IMR-90 (cell line): Measurements from ENCODE around the gene OR1J4. TPM values are rescaled to one million over a fixed set of nuclear protein-coding genes. Genes with fewer than 3 reads are reported as not detected.

Experiments
- ATAC-seq: fragments of 200-7000 bp; cut with Tn5 transposase; 2 replicates; pipeline ENCODE4 v1.9.1; 2020; ENCODE audit warnings: low read depth, mild to moderate bottlenecking, moderate library complexity
- BruUV-seq: library from RNA; stranded (reverse); fragments of 400-500 nt; replicated peaks from 2 replicates; lab custom pipeline; 2021; lab: Mats Ljungman, UMichigan
- CTCF ChIA-PET: fragments of 300-600 bp; formaldehyde crosslinking; extraction: SDS; loops from one replicate; lab custom pipeline; 2021; ENCODE audit warnings: antibody characterized with exemption; lab: Yijun Ruan, JAX
- POLR2A ChIA-PET: fragments of 300-600 bp; sonication (Branson Sonifier 250); formaldehyde crosslinking; loops from one replicate; lab custom pipeline; 2022; ENCODE audit warnings: antibody characterized with exemption; ENCODE audit not compliant: unreplicated experiment; lab: Charles Lee
- DNase-seq: peaks from one replicate; pipeline ENCODE4 v3.0.0; 2013
- H2AFZ ChIP-seq: replicated peaks from 2 replicates; pipeline ENCODE3; 2013; ENCODE audit warnings: low read length, mild to moderate bottlenecking; ENCODE audit not compliant: poor library complexity
- H2AK5ac ChIP-seq: 2 replicates; pipeline ENCODE4 v1.6.1; 2013; ENCODE audit warnings: low read depth, low read length, inconsistent platforms
- H2AK9ac ChIP-seq: replicated peaks from 2 replicates; pipeline ENCODE3; 2013; ENCODE audit warnings: mild to moderate bottlenecking, low read depth, low read length, moderate library complexity; ENCODE audit not compliant: poor library complexity
- H2BK120ac ChIP-seq: 2 replicates; pipeline ENCODE4 v1.6.1; 2013; ENCODE audit warnings: low read depth, low read length, inconsistent platforms
- H2BK15ac ChIP-seq: 3 replicates; pipeline ENCODE4 v1.6.1; 2013; ENCODE audit warnings: low read depth, low read length, inconsistent platforms
- H2BK20ac ChIP-seq: 2 replicates; pipeline ENCODE4 v1.6.1; 2013; ENCODE audit warnings: low read depth, mild to moderate bottlenecking, inconsistent platforms, low read length, moderate library complexity
- H2BK5ac ChIP-seq: 2 replicates; pipeline ENCODE4 v1.6.1; 2013; ENCODE audit warnings: mild to moderate bottlenecking, low read depth, low read length, inconsistent platforms; ENCODE audit not compliant: poor library complexity, severe bottlenecking
- H3K14ac ChIP-seq: replicated peaks from 2 replicates; pipeline ENCODE4 v1.6.1; 2013; ENCODE audit warnings: low read depth, low read length, inconsistent platforms
- H3K18ac ChIP-seq: 2 replicates; pipeline ENCODE4 v1.6.1; 2013; ENCODE audit warnings: low read depth, low read length, control low read depth
- H3K23ac ChIP-seq: 2 replicates; pipeline ENCODE4 v1.6.1; 2013; ENCODE audit warnings: low read depth, low read length, inconsistent platforms
- H3K27ac ChIP-seq: 2 replicates; pipeline ENCODE4 v1.5.1; 2013; ENCODE audit warnings: mild to moderate bottlenecking, control low read depth, low read length; ENCODE audit not compliant: insufficient read depth
- H3K27me3 ChIP-seq: 2 replicates; pipeline ENCODE4 v1.6.1; 2013; ENCODE audit warnings: low read length; ENCODE audit not compliant: control insufficient read depth, insufficient read depth
- H3K36me3 ChIP-seq: 2 replicates; pipeline ENCODE4 v1.6.1; 2013; ENCODE audit warnings: low read length, mixed read lengths; ENCODE audit not compliant: control insufficient read depth, insufficient read depth
- H3K4ac ChIP-seq: 2 replicates; pipeline ENCODE4 v1.6.1; 2013; ENCODE audit warnings: low read depth, low read length, inconsistent platforms
- H3K4me1 ChIP-seq: 2 replicates; pipeline ENCODE4 v1.6.1; 2013; ENCODE audit warnings: low read length, mixed read lengths; ENCODE audit not compliant: control insufficient read depth, insufficient read depth
- H3K4me2 ChIP-seq: 2 replicates; pipeline ENCODE4 v1.6.1; 2013; ENCODE audit warnings: low read depth, mild to moderate bottlenecking, control low read depth, low read length, moderate library complexity
- H3K4me3 ChIP-seq: 2 replicates; pipeline ENCODE4 v1.5.1; 2013; ENCODE audit warnings: low read depth, mild to moderate bottlenecking, control low read depth, low read length, moderate library complexity; ENCODE audit not compliant: insufficient read depth
- H3K56ac ChIP-seq: 2 replicates; pipeline ENCODE4 v1.6.1; 2013; ENCODE audit warnings: low read length, inconsistent platforms; ENCODE audit not compliant: insufficient read depth; ENCODE audit errors: extremely low read depth
- H3K79me1 ChIP-seq, 2 experiments: 2 replicates each; pipeline ENCODE4 v1.6.1; 2013; ENCODE audit warnings: low read length in 2 of 2, inconsistent platforms in 1 of 2, low read depth in 1 of 2
- H3K9ac ChIP-seq: 2 replicates; pipeline ENCODE4 v1.6.1; 2013; ENCODE audit warnings: low read depth, low read length, control low read depth
- H3K9me1 ChIP-seq: 2 replicates; pipeline ENCODE4 v1.6.1; 2013; ENCODE audit warnings: low read length, inconsistent platforms; ENCODE audit not compliant: insufficient read depth
- H3K9me3 ChIP-seq: 2 replicates; pipeline ENCODE4 v1.6.1; 2013; ENCODE audit warnings: low read length; ENCODE audit not compliant: control insufficient read depth, insufficient read depth
- H4K20me1 ChIP-seq: 2 replicates; pipeline ENCODE4 v1.6.1; 2013; ENCODE audit warnings: low read length, inconsistent platforms; ENCODE audit not compliant: insufficient read depth
- H4K5ac ChIP-seq: 2 replicates; pipeline ENCODE4 v1.6.1; 2013; ENCODE audit warnings: mild to moderate bottlenecking, low read depth, low read length, control low read depth
- H4K8ac ChIP-seq, 2 experiments: 2 replicates each; pipeline ENCODE4 v1.6.1; 2013; ENCODE audit warnings: low read depth in 2 of 2, low read length in 2 of 2, control low read depth in 1 of 2, inconsistent platforms in 1 of 2
- H4K91ac ChIP-seq: 2 replicates; pipeline ENCODE4 v1.6.1; 2013; ENCODE audit warnings: low read depth, low read length, inconsistent platforms; ENCODE audit not compliant: insufficient read depth
- BHLHE40 ChIP-seq: fragments of 150-350 bp; IDR thresholded peaks from 2 replicates; pipeline ENCODE4 v1.6.1; 2016; ENCODE audit warnings: mild to moderate bottlenecking, low read depth, low read length
- CEBPB ChIP-seq: IDR thresholded peaks from 2 replicates; pipeline ENCODE4 v1.6.1; 2012; ENCODE audit warnings: low read depth, low read length, improper control_type of control experiment
- CHD1 ChIP-seq: IDR thresholded peaks from 2 replicates; pipeline ENCODE4 v1.6.1; 2012; ENCODE audit warnings: low read depth, low read length, improper control_type of control experiment
- FOS ChIP-seq: fragments of 150-350 bp; IDR thresholded peaks from 2 replicates; pipeline ENCODE4 v1.6.1; 2016; ENCODE audit warnings: low read depth, low read length
- MAFK ChIP-seq: IDR thresholded peaks from 2 replicates; pipeline ENCODE4 v1.6.1; 2012; ENCODE audit warnings: low read depth, low read length, improper control_type of control experiment
- MAZ ChIP-seq: IDR thresholded peaks from 2 replicates; pipeline ENCODE4 v1.6.1; 2012; ENCODE audit warnings: low read depth, mild to moderate bottlenecking, low read length, improper control_type of control experiment, moderate library complexity, borderline replicate concordance
- MXI1 ChIP-seq: IDR thresholded peaks from 2 replicates; pipeline ENCODE4 v1.6.1; 2012; ENCODE audit warnings: low read depth, mild to moderate bottlenecking, low read length, moderate library complexity, borderline replicate concordance
- NFE2L2 ChIP-seq: fragments of 150-350 bp; IDR thresholded peaks from 2 replicates; pipeline ENCODE4 v1.6.1; 2016; ENCODE audit warnings: low read depth, mild to moderate bottlenecking, low read length
- POLR2A ChIP-seq: IDR thresholded peaks from 2 replicates; pipeline ENCODE4 v1.6.1; 2012; ENCODE audit warnings: mild to moderate bottlenecking, low read depth, low read length
- RAD21 ChIP-seq: IDR thresholded peaks from 2 replicates; pipeline ENCODE4 v1.6.1; 2012; ENCODE audit warnings: low read length, improper control_type of control experiment
- RCOR1 ChIP-seq: IDR thresholded peaks from 2 replicates; pipeline ENCODE4 v1.6.1; 2012; ENCODE audit warnings: mild to moderate bottlenecking, low read length, improper control_type of control experiment; ENCODE audit not compliant: insufficient replicate concordance
- RFX5 ChIP-seq: IDR thresholded peaks from 2 replicates; pipeline ENCODE4 v1.8.0; 2012; ENCODE audit warnings: low read depth, mild to moderate bottlenecking, low read length, moderate library complexity
- SMC3 ChIP-seq: fragments of 150-350 bp; IDR thresholded peaks from 2 replicates; pipeline ENCODE4 v1.6.1; 2016; ENCODE audit warnings: low read depth, mild to moderate bottlenecking, antibody characterized with exemption, low read length, moderate library complexity
- WGBS, 2 experiments: methylation state at CpG; one replicate each; pipeline versions ENCODE4 v1.1.5 to v1.1.7; 2013; ENCODE audit warnings: missing lambda C conversion rate in 2 of 2; ENCODE audit not compliant: insufficient read length in 1 of 2; ENCODE audit errors: extremely low coverage in 2 of 2; 5-methylcytosine and 5-hydroxymethylcytosine counted together
- dilution Hi-C: fragments of 300-500 bp; cut with HindIII; formaldehyde crosslinking; loops from one replicate; pipeline ENCODE4 v1.14.3; 2018; ENCODE audit warnings: low sequenced_read_pairs; ENCODE audit not compliant: unreplicated experiment
- in situ Hi-C: fragments of 300-500 bp; cut with MboI; formaldehyde crosslinking; loops from 3 replicates; pipeline ENCODE4 v1.14.3; 2019; ENCODE audit warnings: low sequenced_read_pairs, inconsistent platforms, mixed read lengths
- intact Hi-C: fragments of 100-400 bp; cut with micrococcal nuclease; formaldehyde crosslinking; loops from 2 replicates; pipeline ENCODE4 v1.10.0; 2022
- polyA plus RNA-seq, 3 experiments: library from polyadenylated mRNA; depleted of rRNA; stranded (reverse); fragments of >200 nt; gene quantifications; 2 replicates each; pipeline ENCODE4 v1.2.3, GENCODE V29; 2012; ENCODE audit warnings: low replicate concordance in 1 of 3
- total RNA-seq: library from RNA; depleted of rRNA; stranded (reverse); fragments of >200 nt; gene quantifications from 2 replicates; pipeline ENCODE4 v1.2.3, GENCODE V29; 2012
- TF ChIP-seq, protein P1 (sequence below): fragments of 150-350 bp; IDR thresholded peaks from 2 replicates; pipeline ENCODE4 v1.6.1; 2016; ENCODE audit warnings: low read depth, mild to moderate bottlenecking, low read length, moderate library complexity, borderline replicate concordance
- TF ChIP-seq, protein P2 (sequence below): fragments of 150-350 bp; IDR thresholded peaks from 2 replicates; pipeline ENCODE4 v1.6.1; 2017; ENCODE audit warnings: mild to moderate bottlenecking, antibody characterized with exemption, low read length, low read depth
- TF ChIP-seq, protein P3 (sequence below): conservative IDR thresholded peaks from 2 replicates; pipeline ENCODE4 v1.5.1; 2012; ENCODE audit warnings: mild to moderate bottlenecking, low read depth, low read length, improper control_type of control experiment

The OR1J4 gene
- total and polyA plus RNA-seq, 2 of the 4 experiments (the other 2 are of a cell fraction): not detected

DNA sequence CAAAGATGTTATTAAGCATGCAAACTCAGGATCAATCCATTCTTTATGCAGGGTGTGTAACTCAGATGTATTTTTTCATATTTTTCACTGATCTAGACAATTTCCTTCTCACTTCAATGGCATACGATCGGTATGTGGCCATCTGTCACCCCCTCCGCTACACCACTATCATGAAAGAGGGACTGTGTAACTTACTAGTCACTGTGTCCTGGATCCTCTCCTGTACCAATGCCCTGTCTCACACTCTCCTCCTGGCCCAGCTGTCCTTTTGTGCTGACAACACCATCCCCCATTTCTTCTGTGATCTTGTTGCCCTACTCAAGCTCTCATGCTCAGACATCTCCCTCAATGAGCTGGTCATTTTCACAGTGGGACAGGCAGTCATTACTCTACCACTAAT is 435 bp downstream of the OR1J4 start:
- no peak overlapping the region for H2BK20ac ChIP-seq
- no peak for TF ChIP-seq RCOR1
- no peak for TF ChIP-seq BHLHE40
- no peak for TF ChIP-seq CEBPB
- no peak for TF ChIP-seq SMC3
- no peak for TF ChIP-seq MAZ
- no peak for TF ChIP-seq MAFK
- TF ChIP-seq CHD1: no peak
- TF ChIP-seq, protein P1, sequence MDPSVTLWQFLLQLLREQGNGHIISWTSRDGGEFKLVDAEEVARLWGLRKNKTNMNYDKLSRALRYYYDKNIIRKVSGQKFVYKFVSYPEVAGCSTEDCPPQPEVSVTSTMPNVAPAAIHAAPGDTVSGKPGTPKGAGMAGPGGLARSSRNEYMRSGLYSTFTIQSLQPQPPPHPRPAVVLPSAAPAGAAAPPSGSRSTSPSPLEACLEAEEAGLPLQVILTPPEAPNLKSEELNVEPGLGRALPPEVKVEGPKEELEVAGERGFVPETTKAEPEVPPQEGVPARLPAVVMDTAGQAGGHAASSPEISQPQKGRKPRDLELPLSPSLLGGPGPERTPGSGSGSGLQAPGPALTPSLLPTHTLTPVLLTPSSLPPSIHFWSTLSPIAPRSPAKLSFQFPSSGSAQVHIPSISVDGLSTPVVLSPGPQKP: no peak
- no peak for TF ChIP-seq RAD21
- TF ChIP-seq, protein P2, sequence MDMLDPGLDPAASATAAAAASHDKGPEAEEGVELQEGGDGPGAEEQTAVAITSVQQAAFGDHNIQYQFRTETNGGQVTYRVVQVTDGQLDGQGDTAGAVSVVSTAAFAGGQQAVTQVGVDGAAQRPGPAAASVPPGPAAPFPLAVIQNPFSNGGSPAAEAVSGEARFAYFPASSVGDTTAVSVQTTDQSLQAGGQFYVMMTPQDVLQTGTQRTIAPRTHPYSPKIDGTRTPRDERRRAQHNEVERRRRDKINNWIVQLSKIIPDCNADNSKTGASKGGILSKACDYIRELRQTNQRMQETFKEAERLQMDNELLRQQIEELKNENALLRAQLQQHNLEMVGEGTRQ: no peak
- TF ChIP-seq, protein P3, sequence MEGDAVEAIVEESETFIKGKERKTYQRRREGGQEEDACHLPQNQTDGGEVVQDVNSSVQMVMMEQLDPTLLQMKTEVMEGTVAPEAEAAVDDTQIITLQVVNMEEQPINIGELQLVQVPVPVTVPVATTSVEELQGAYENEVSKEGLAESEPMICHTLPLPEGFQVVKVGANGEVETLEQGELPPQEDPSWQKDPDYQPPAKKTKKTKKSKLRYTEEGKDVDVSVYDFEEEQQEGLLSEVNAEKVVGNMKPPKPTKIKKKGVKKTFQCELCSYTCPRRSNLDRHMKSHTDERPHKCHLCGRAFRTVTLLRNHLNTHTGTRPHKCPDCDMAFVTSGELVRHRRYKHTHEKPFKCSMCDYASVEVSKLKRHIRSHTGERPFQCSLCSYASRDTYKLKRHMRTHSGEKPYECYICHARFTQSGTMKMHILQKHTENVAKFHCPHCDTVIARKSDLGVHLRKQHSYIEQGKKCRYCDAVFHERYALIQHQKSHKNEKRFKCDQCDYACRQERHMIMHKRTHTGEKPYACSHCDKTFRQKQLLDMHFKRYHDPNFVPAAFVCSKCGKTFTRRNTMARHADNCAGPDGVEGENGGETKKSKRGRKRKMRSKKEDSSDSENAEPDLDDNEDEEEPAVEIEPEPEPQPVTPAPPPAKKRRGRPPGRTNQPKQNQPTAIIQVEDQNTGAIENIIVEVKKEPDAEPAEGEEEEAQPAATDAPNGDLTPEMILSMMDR: no peak
- TF ChIP-seq RFX5: no peak
- no peak for TF ChIP-seq MXI1
- TF ChIP-seq POLR2A: no peak
- no peak for TF ChIP-seq NFE2L2
- TF ChIP-seq FOS: no peak
- H3K27ac ChIP-seq: no peak overlapping the region
- H3K9me1 ChIP-seq: no peaks in the 10 kb centered on the region
- H2BK5ac ChIP-seq: no peak overlapping the region
- no peak overlapping the region for H2AFZ ChIP-seq
- BruUV-seq: no TSS peak
- H3K23ac ChIP-seq: no peak overlapping the region
- POLR2A ChIA-PET: no interaction called here
- H3K27me3 ChIP-seq: peaks cover 20% of the 10 kb centered on the region
- H4K91ac ChIP-seq: no peak overlapping the region
- H3K14ac ChIP-seq: no peak overlapping the region
- no peak overlapping the region for H3K56ac ChIP-seq
- H3K18ac ChIP-seq: no peak overlapping the region
- no peak overlapping the region for H3K9ac ChIP-seq
- ATAC-seq: no peak
- CTCF ChIA-PET: no interaction called here
- H3K36me3 ChIP-seq: no peaks in the 10 kb centered on the region
- no peaks in the 10 kb centered on the region for H3K79me1 ChIP-seq
- no peaks in the 10 kb centered on the region for H3K9me3 ChIP-seq
- no peak overlapping the region for H2BK15ac ChIP-seq
- intact Hi-C loops (no loop called here), in situ Hi-C loops (no loop called here), dilution Hi-C loops (no loop called here)
- no peak overlapping the region for H2AK5ac ChIP-seq
- H3K4me1 ChIP-seq: no peaks in the 10 kb centered on the region
- H4K5ac ChIP-seq: no peak overlapping the region
- no peak overlapping the region for H4K8ac ChIP-seq
- H3K4ac ChIP-seq: no peak overlapping the region
- no peak overlapping the region for H2BK120ac ChIP-seq
- no peak overlapping the region for H2AK9ac ChIP-seq
- no peaks in the 10 kb centered on the region for H4K20me1 ChIP-seq
- DNase-seq: no peak
- 67% methylated on average over 1 of the region's 3 CpGs; no CpG with 5 or more reads in 1 of the 2 experiments for WGBS, 2 experiments
- no peak overlapping the region for H3K4me3 ChIP-seq
- no peak overlapping the region for H3K4me2 ChIP-seq
